GM13977 (cell line): ENCODE data around the gene ZNF492.
"Not testable (repeated sequence)": the region's sequence is repeated elsewhere in the genome, so short reads cannot be mapped to it uniquely, and the experiment has no call there.

Experiments
- DNase-seq: peaks from one replicate; pipeline ENCODE4 v3.0.0; 2012; ENCODE audit warnings: low spot score
- CTCF ChIP-seq: IDR thresholded peaks from 2 replicates; pipeline ENCODE4 v1.5.1; 2012; ENCODE audit warnings: mild to moderate bottlenecking, control low read depth; ENCODE audit not compliant: insufficient read depth; ENCODE audit errors: extremely low read depth, missing control alignments
- in situ Hi-C: fragments of 300-500 bp; cut with MboI; formaldehyde crosslinking; loops from one replicate; pipeline ENCODE4 v1.12.0; 2022; ENCODE audit warnings: low sequenced_read_pairs, low pct_unique_long_range_greater_than_20kb, mixed read lengths, inconsistent platforms; ENCODE audit not compliant: unreplicated experiment

The ZNF492 gene

GRCh38 chr19:22622901-22623840 lies 11.0 kb upstream of the ZNF492 start:
- TF ChIP-seq CTCF: no peak
- no peak for DNase-seq
- in situ Hi-C loops: no loop called here

GRCh38 chr19:22623841-22624221 lies 10.3 kb upstream of the ZNF492 start:
- in situ Hi-C loops: no loop called here
- no peak for TF ChIP-seq CTCF
- no peak for DNase-seq

GRCh38 chr19:22625266-22626035 lies 8.7 kb upstream of the ZNF492 start:
- no peak for TF ChIP-seq CTCF
- DNase-seq: no peak
- in situ Hi-C loops: no loop called here

GRCh38 chr19:22627526-22627925 lies 6.6 kb upstream of the ZNF492 start:
- TF ChIP-seq CTCF: no peak
- in situ Hi-C loops: no loop called here
- no peak for DNase-seq

- DNase-seq: no peak
- no peak for TF ChIP-seq CTCF
- in situ Hi-C loops: no loop called here
Measured at GRCh38 chr19:22628401-22628800, 5.7 kb upstream of the ZNF492 start.

- in situ Hi-C loops: no loop called here
Measured at GRCh38 chr19:22634450-22634827, 315 bp downstream of the ZNF492 start.

GRCh38 chr19:22685493-22685892 lies 51.4 kb downstream of the ZNF492 start:
- in situ Hi-C loops, DNase-seq: not testable (repeated sequence)

More at GRCh38 chr19:22634450-22634827, 315 bp downstream of the ZNF492 start:
- DNase-seq: no peak
- TF ChIP-seq CTCF: no peak

GRCh38 chr19:22702661-22703060 lies 68.5 kb downstream of the ZNF492 start:
- DNase-seq, in situ Hi-C loops: not testable (repeated sequence)

- in situ Hi-C loops, DNase-seq: not testable (repeated sequence)
Measured at GRCh38 chr19:22703096-22703495, 69.0 kb downstream of the ZNF492 start.
